GM21619 (cell line): ENCODE measurements around the gene ETV5.

Source experiments
- ATAC-seq: cut with Tn5 transposase; IDR thresholded peaks from one replicate; pipeline ENCODE4 v1.9.1; 2021; ENCODE audit not compliant: unreplicated experiment

Gene ETV5

GRCh38 chr3:186097317-186097662 lies 11.6 kb downstream of the ETV5 start:
- ATAC-seq, result no peak

GRCh38 chr3:186096290-186096689 lies 12.6 kb downstream of the ETV5 start:
- no peak for ATAC-seq

GRCh38 chr3:186095561-186096081 lies 13.3 kb downstream of the ETV5 start:
- no peak for ATAC-seq

- no peak for ATAC-seq
Measured at GRCh38 chr3:186094696-186095425, 14.0 kb downstream of the ETV5 start.

- no peak for ATAC-seq
Measured at GRCh38 chr3:186094271-186094670, 14.6 kb downstream of the ETV5 start.

- ATAC-seq, result no peak
Measured at GRCh38 chr3:186093271-186093900, 15.5 kb downstream of the ETV5 start.

GRCh38 chr3:186092360-186093070 lies 16.4 kb downstream of the ETV5 start:
- ATAC-seq, result no peak

GRCh38 chr3:186090901-186091300 lies 18.0 kb downstream of the ETV5 start:
- no peak for ATAC-seq

- ATAC-seq, result no peak
Measured at GRCh38 chr3:186088335-186088734, 20.6 kb downstream of the ETV5 start.

GRCh38 chr3:186084264-186084663 lies 24.6 kb downstream of the ETV5 start:
- ATAC-seq, result no peak

- ATAC-seq, result no peak
Measured at GRCh38 chr3:186083746-186084145, 25.1 kb downstream of the ETV5 start.

- ATAC-seq, result no peak
Measured at GRCh38 chr3:186082150-186082549, 26.7 kb downstream of the ETV5 start.

GRCh38 chr3:186081678-186082077 lies 27.2 kb downstream of the ETV5 start:
- no peak for ATAC-seq

GRCh38 chr3:186080849-186081438 lies 27.9 kb downstream of the ETV5 start:
- ATAC-seq, result no peak

- ATAC-seq, result no peak
Measured at GRCh38 chr3:186079925-186080324, 29.0 kb downstream of the ETV5 start.

GRCh38 chr3:186077466-186077865 lies 31.4 kb downstream of the ETV5 start:
- no peak for ATAC-seq

GRCh38 chr3:186075931-186076567 lies 32.8 kb downstream of the ETV5 start:
- ATAC-seq, result no peak

- no peak for ATAC-seq
Measured at GRCh38 chr3:186075489-186075888, 33.4 kb downstream of the ETV5 start.

GRCh38 chr3:186073641-186074040 lies 35.2 kb downstream of the ETV5 start:
- ATAC-seq, result no peak

- ATAC-seq, result no peak
Measured at GRCh38 chr3:186070996-186071395, 37.9 kb downstream of the ETV5 start.

- no peak for ATAC-seq
Measured at GRCh38 chr3:186070550-186070949, 38.3 kb downstream of the ETV5 start.
